H1 (cell line): ENCODE data around the gene SMG7. TPM values are rescaled to one million over a fixed set of nuclear protein-coding genes. Genes with fewer than 3 reads are reported as not detected.

ENCODE experiments used
- RFX5 ChIP-seq: IDR thresholded peaks from 2 replicates; pipeline ENCODE4 v1.6.1; 2011; ENCODE audit warnings: low read depth, low read length, improper control_type of control experiment, borderline replicate concordance
- polyA plus RNA-seq, 7 experiments: library from polyadenylated mRNA; depleted of rRNA in 3 of 7; stranded (reverse) in 5 of 7; unstranded in 2 of 7; fragments of >200 nt in 5 of 7; fragments of 200-250 nt in 2 of 7; gene quantifications; 1 replicate in 5 of 7; 2 replicates in 1 of 7; 4 replicates in 1 of 7; pipeline versions ENCODE4 v1.2.1 to v1.2.3, GENCODE V29; 2011 to 2013; ENCODE audit warnings: missing spikeins in 2 of 7, mixed read lengths in 2 of 7
- total RNA-seq: library from RNA; stranded (reverse); fragmentation: NEBNext Ultra II Directional; extraction: Animal tissue kit (Norgen Biotek cat#: 25700); gene quantifications from 2 replicates; pipeline ENCODE4 v1.2.1, GENCODE V29; 2021

Gene SMG7
- total and polyA plus RNA-seq, 2 of the 8 experiments (the other 6 are each of a cell fraction or from before 2014, with no cell fraction given): 39.3 to 65.6 TPM

DNA sequence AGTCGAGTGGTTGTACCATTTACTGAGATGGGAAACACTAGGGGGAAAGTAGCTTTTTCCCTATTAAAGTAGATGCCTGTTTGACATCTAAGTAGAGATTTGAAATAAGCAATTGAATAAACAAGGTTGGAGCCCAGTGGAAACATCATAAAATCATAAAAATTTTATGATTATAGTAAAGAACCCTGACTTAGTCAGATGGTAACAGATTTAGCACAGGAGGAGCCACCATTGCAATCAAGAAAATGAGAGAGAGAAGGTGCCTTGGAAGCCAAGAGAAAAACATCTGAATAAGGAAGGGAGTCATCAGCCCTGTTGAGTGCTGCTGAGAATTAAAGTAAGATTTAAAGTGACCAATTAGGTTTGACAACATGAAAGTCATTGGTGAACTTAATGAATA, 49.8 kb downstream of the SMG7 start (continued):
- TF ChIP-seq RFX5: no peak
